HCT116 (cell line): ENCODE measurements around the gene PRKCQ. TPM values are rescaled to one million over a fixed set of nuclear protein-coding genes. Genes with fewer than 3 reads are reported as not detected.

Experiments
- ATAC-seq: fragments of 200-7000 bp; cut with Tn5 transposase; 2 replicates; pipeline ENCODE4 v1.9.1; 2020; ENCODE audit warnings: mild to moderate bottlenecking, moderate library complexity
- BruUV-seq: library from RNA; stranded (reverse); fragments of 400-500 nt; replicated peaks from 2 replicates; lab custom pipeline; 2021; lab: Mats Ljungman, UMichigan
- CTCF ChIA-PET: fragments of 300-600 bp; sonication (Branson Sonifier 250); formaldehyde crosslinking; loops from one replicate; lab custom pipeline; 2021; ENCODE audit warnings: antibody characterized with exemption; lab: Charles Lee
- POLR2A ChIA-PET: fragments of 300-600, 350-600 bp; sonication (Branson Sonifier 250); formaldehyde crosslinking; loops from one replicate; lab custom pipeline; 2021; ENCODE audit warnings: antibody characterized with exemption; lab: Charles Lee
- RAD21 ChIA-PET, 2 experiments: fragments of 300-600 bp; sonication (Branson Sonifier 250); formaldehyde crosslinking; loops; one replicate each; lab custom pipeline; 2023; ENCODE audit warnings: low total read pairs in 2 of 2; ENCODE audit not compliant: uncharacterized antibody in 2 of 2, unreplicated experiment in 2 of 2, low non-redundant PET in 1 of 2; lab: Charles Lee
- DNase-seq: peaks from one replicate; pipeline ENCODE4 v3.0.0-alpha.2; 2010; ENCODE audit warnings: low read depth, low spot score
- H2AFZ ChIP-seq: fragments of 200-600 bp; shearing (Covaris generic), sonication (generic); 2 replicates; pipeline ENCODE4 v1.6.1; 2017; ENCODE audit warnings: low read depth, mixed run types, mixed read lengths, antibody characterized with exemption, low read length; ENCODE audit not compliant: poor library complexity, severe bottlenecking
- H3K27ac ChIP-seq: 2 replicates; pipeline ENCODE4 v1.5.1; 2012; ENCODE audit warnings: low read depth, low read length
- H3K27me3 ChIP-seq: fragments of 200-600 bp; sonication (generic); 2 replicates; pipeline ENCODE4 v1.6.1; 2016; ENCODE audit warnings: mixed run types, low read length, mixed read lengths; ENCODE audit not compliant: insufficient read depth
- H3K36me3 ChIP-seq, 2 experiments: fragments of 200-500 bp in 1 of 2; fragments of 200-600 bp in 1 of 2; sonication (Bioruptor generic) in 1 of 2; sonication (generic) in 1 of 2; 2 replicates each; pipeline versions ENCODE4 v1.5.1 to v1.6.1; 2014 to 2016; ENCODE audit warnings: low read length in 2 of 2, inconsistent platforms in 1 of 2, mixed read lengths in 1 of 2, mixed run types in 1 of 2; ENCODE audit not compliant: insufficient read depth in 2 of 2, control insufficient read depth in 1 of 2
- H3K4me1 ChIP-seq, 2 experiments: fragments of 200-600 bp in 1 of 2; sonication (generic) in 1 of 2; 2 replicates each; pipeline versions ENCODE4 v1.5.1 to v1.6.1; 2012 to 2017; ENCODE audit warnings: low read length in 2 of 2, inconsistent platforms in 1 of 2, mild to moderate bottlenecking in 1 of 2, mixed read lengths in 1 of 2, mixed run types in 1 of 2, moderate library complexity in 1 of 2; ENCODE audit not compliant: insufficient read depth in 2 of 2, control insufficient read depth in 1 of 2
- H3K4me2 ChIP-seq: fragments of 200-600 bp; sonication (generic); 2 replicates; pipeline ENCODE4 v1.6.1; 2017; ENCODE audit warnings: mixed run types, low read length, mixed read lengths
- H3K4me3 ChIP-seq, 2 experiments: fragments of 200-600 bp in 1 of 2; sonication (generic) in 1 of 2; replicated peaks in 1 of 2; 2 replicates each; pipeline ENCODE4 v1.5.1; 2011 to 2016; ENCODE audit warnings: low read length in 2 of 2, control low read depth in 1 of 2, low read depth in 1 of 2, mild to moderate bottlenecking in 1 of 2, mixed read lengths in 1 of 2, mixed run types in 1 of 2
- H3K79me2 ChIP-seq: fragments of 200-600 bp; sonication (generic); 2 replicates; pipeline ENCODE4 v1.6.1; 2017; ENCODE audit warnings: mild to moderate bottlenecking, mixed run types, low read length, moderate library complexity, mixed read lengths; ENCODE audit not compliant: insufficient read depth
- H3K9ac ChIP-seq: fragments of 200-600 bp; sonication (generic); 2 replicates; pipeline ENCODE4 v1.6.1; 2016; ENCODE audit warnings: low read length, mixed read lengths
- H3K9me2 ChIP-seq: fragments of 200-600 bp; sonication (generic), shearing (Covaris generic); 2 replicates; pipeline ENCODE4 v1.6.1; 2017; ENCODE audit warnings: mixed run types, mild to moderate bottlenecking, moderate library complexity; ENCODE audit not compliant: insufficient read depth
- H3K9me3 ChIP-seq, 2 experiments: fragments of 200-500 bp in 1 of 2; fragments of 200-600 bp in 1 of 2; sonication (Bioruptor generic) in 1 of 2; sonication (generic) in 1 of 2; 2 replicates each; pipeline ENCODE4 v1.6.1; 2014 to 2017; ENCODE audit warnings: low read length in 2 of 2, mixed read lengths in 2 of 2, inconsistent platforms in 1 of 2, low read depth in 1 of 2, mild to moderate bottlenecking in 1 of 2, mixed run types in 1 of 2, moderate library complexity in 1 of 2; ENCODE audit not compliant: control insufficient read depth in 1 of 2, insufficient read depth in 1 of 2
- H4K20me1 ChIP-seq: fragments of 200-600 bp; sonication (generic), shearing (Covaris generic); 2 replicates; pipeline ENCODE4 v1.6.1; 2017; ENCODE audit warnings: mixed run types, mild to moderate bottlenecking, moderate library complexity; ENCODE audit not compliant: insufficient read depth
- CEBPB ChIP-seq: IDR thresholded peaks from 2 replicates; pipeline ENCODE4 v1.6.1; 2012; ENCODE audit warnings: low read depth
- CTCF ChIP-seq, 3 experiments: fragments of 200-600 bp in 1 of 3; sonication (generic) in 1 of 3; IDR thresholded peaks in 2 of 3; conservative IDR thresholded peaks in 1 of 3; 2 replicates each; pipeline ENCODE4 v1.5.1; 2012 to 2017; ENCODE audit warnings: low read depth in 2 of 3, low read length in 2 of 3, antibody characterized with exemption in 1 of 3, borderline replicate concordance in 1 of 3, control low read depth in 1 of 3, mild to moderate bottlenecking in 1 of 3, mixed read lengths in 1 of 3, mixed run types in 1 of 3, moderate library complexity in 1 of 3; ENCODE audit not compliant: insufficient read depth in 1 of 3
- EGR1 ChIP-seq: IDR thresholded peaks from 2 replicates; pipeline ENCODE4 v1.6.1; 2012; ENCODE audit warnings: low read depth
- FOSL1 ChIP-seq: IDR thresholded peaks from 2 replicates; pipeline ENCODE4 v1.6.1; 2012; ENCODE audit warnings: low read depth
- POLR2A ChIP-seq: IDR thresholded peaks from 2 replicates; pipeline ENCODE4 v1.7.0; 2011; ENCODE audit warnings: borderline replicate concordance; ENCODE audit not compliant: insufficient read depth, insufficient read length; ENCODE audit errors: extremely low read depth
- SRF ChIP-seq: IDR thresholded peaks from 2 replicates; pipeline ENCODE4 v1.6.1; 2012; ENCODE audit warnings: low read depth
- ZFX ChIP-seq: fragments of 450-650 bp; IDR thresholded peaks from 2 replicates; pipeline ENCODE4 v1.6.1; 2017
- ZNF274 ChIP-seq: fragments of 200-500 bp; sonication (Bioruptor generic); IDR thresholded peaks from 2 replicates; pipeline ENCODE4 v1.6.1; 2014; ENCODE audit warnings: mild to moderate bottlenecking, low read depth, low read length, inconsistent platforms
- intact Hi-C: fragments of 100-400 bp; cut with micrococcal nuclease; formaldehyde crosslinking; loops from 2 replicates; pipeline ENCODE4 v1.10.0; 2022
- total RNA-seq: library from RNA; stranded (reverse); gene quantifications from one replicate; pipeline ENCODE4 v1.2.1, GENCODE V29; 2021; ENCODE audit not compliant: unreplicated experiment

PRKCQ gene
- total RNA-seq, 1 experiment from 2014 or later: 0.54 TPM

DNA sequence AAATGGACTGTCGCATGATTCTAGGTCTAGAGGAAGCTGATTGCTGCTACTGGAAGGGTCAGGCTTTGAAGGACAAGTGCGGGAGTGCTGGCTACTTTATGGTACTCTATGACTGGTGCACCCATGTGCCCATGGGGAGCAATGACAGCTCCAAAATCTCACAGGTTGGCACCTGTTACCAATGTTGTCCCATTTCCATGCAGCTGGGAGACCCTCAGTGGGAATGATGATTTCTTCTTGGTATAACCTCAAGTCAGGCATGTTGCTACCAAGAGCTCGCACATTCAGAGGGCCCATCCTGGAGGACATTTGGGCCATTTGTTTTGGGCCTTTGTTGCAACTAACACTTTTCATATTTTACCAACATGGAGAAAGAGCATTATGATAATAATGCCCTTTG is 174.4 kb downstream of the PRKCQ start (continued):
- TF ChIP-seq CTCF (IDR thresholded peaks at IDR 0.05 in 2 of 3, conservative IDR thresholded peaks at IDR 0.05 in 1 of 3; ENCODE audit: borderline replicate concordance in 1 of 3, insufficient read depth in 1 of 3, low read depth in 2 of 3, low read length in 2 of 3) (no peak), SRF (no peak)

- Histone ChIP-seq H3K27me3 (no peaks in the 10 kb centered on the region), H3K79me2 (no peaks in the 10 kb centered on the region), H3K36me3 (no peaks in the 10 kb centered on the region), H3K27ac (no peak overlapping the region), H3K9ac (no peak overlapping the region), H3K9me3 (no peaks in the 10 kb centered on the region), H2AFZ (no peak overlapping the region), H4K20me1 (no peaks in the 10 kb centered on the region), H3K4me3 (no peak overlapping the region)
- BruUV-seq: no TSS peak
- DNase-seq (no peak), ATAC-seq (no peak)
- intact Hi-C loops: loop anchor here (5.0 kb wide), 3 partner anchors 217 to 452 kb away; partner anchors contain the start of gene RBM17
- POLR2A ChIA-PET: no interaction called here
- CTCF ChIA-PET: interaction anchor here (0.7 kb wide), 1 partner anchor 321 kb away, joined by 3 read pairs; no protein-coding TSS in a partner anchor
- TF ChIP-seq ZNF274 (no peak), POLR2A (no peak), CEBPB (no peak), ZFX (no peak), FOSL1 (no peak), EGR1 (no peak), SRF (no peak)
- TF ChIP-seq, all 23 proteins: peak for 0
- Histone ChIP-seq H3K4me2 (no peak overlapping the region), H3K9me2 (no peaks in the 10 kb centered on the region), H3K4me1 (peaks cover 0 to 11% of the 10 kb centered on the region in 2 experiments; a peak in 2 of 4 replicates)
- RAD21 ChIA-PET: interaction anchor here in 1 of 2 experiments (0.7 kb wide), 1 partner anchor 209 kb away, joined by 3 read pairs; no protein-coding TSS in a partner anchor
These were observed 175.7 kb downstream of the PRKCQ start for GRCh38 chr10:6404127-6405072.
